NCI-H2081 treated with DMSO at 0.1 percent for 48 hours (cell line): ENCODE data around the gene SNRNP25.

Experiments used
- DNase-seq: peaks from one replicate; lab custom pipeline; 2025; lab: John Stamatoyannopoulos, UW

SNRNP25 gene

GRCh38 chr16:63998-64913 is 10.6 kb downstream of the SNRNP25 start:
- DNase-seq: no peak

GRCh38 chr16:64914-65255 is 11.3 kb downstream of the SNRNP25 start:
- no peak for DNase-seq

GRCh38 chr16:65745-66144 is 12.1 kb downstream of the SNRNP25 start:
- DNase-seq: peak; percentile 50

GRCh38 chr16:66309-67182 is 12.9 kb downstream of the SNRNP25 start:
- DNase-seq: no peak

- DNase-seq: peak; percentile 30
Measured at GRCh38 chr16:67183-67791, 13.7 kb downstream of the SNRNP25 start.

GRCh38 chr16:67884-68789 is 14.5 kb downstream of the SNRNP25 start:
- DNase-seq: no peak

- DNase-seq: no peak
Measured at GRCh38 chr16:69181-69580, 15.6 kb downstream of the SNRNP25 start.

- DNase-seq: no peak
Measured at GRCh38 chr16:71210-71539, 17.5 kb downstream of the SNRNP25 start.

GRCh38 chr16:71540-72401 is 18.1 kb downstream of the SNRNP25 start:
- no peak for DNase-seq

GRCh38 chr16:72561-73548 is 19.2 kb downstream of the SNRNP25 start, which contains the start of gene RHBDF1:
Gene RHBDF1 (minus strand): TSS chr16:72631. CDS start chr16:65015, 7,616 bp downstream.
- no peak for DNase-seq

- DNase-seq: no peak
Measured at GRCh38 chr16:74051-74746, 20.6 kb downstream of the SNRNP25 start.

GRCh38 chr16:74747-75334 is 21.2 kb downstream of the SNRNP25 start:
- DNase-seq: no peak

- no peak for DNase-seq
Measured at GRCh38 chr16:75580-76501, 22.2 kb downstream of the SNRNP25 start.

GRCh38 chr16:76535-77272 is 23.1 kb downstream of the SNRNP25 start:
- DNase-seq: no peak

GRCh38 chr16:77273-77806 is 23.7 kb downstream of the SNRNP25 start:
- no peak for DNase-seq

- DNase-seq: no peak
Measured at GRCh38 chr16:77807-78443, 24.3 kb downstream of the SNRNP25 start, which contains the start of gene MPG. Gene MPG (plus strand): TSS chr16:78225. CDS start chr16:78310, 85 bp downstream.
